Measurements from ENCODE around the gene ZNF737.
A peak's percentile ranks its signal among the peaks of the same experiment; 100 is the strongest.
"Not testable (repeated sequence)": the region's sequence is repeated elsewhere in the genome, so short reads cannot be mapped to it uniquely, and the experiment has no call there.

ZNF737 gene

GRCh38 chr19:20565321-20566018 is at the start of gene ZNF737:
Gene ZNF737, minus strand, starts transcription at chr19:20565781. Its CDS starts 141 bp downstream, at chr19:20565640.
- peak in 1 of 2 experiments; percentile 22 for DNase-seq

- DNase-seq: not testable (repeated sequence)
Measured at GRCh38 chr19:20614971-20615370, 49.4 kb upstream of the ZNF737 start.

GRCh38 chr19:20612711-20613316 is 47.2 kb upstream of the ZNF737 start:
- DNase-seq: no peak

- DNase-seq: no peak
Measured at GRCh38 chr19:20611866-20612265, 46.3 kb upstream of the ZNF737 start.

GRCh38 chr19:20607943-20608342 is 42.4 kb upstream of the ZNF737 start:
- no peak for DNase-seq

- no peak for DNase-seq
Measured at GRCh38 chr19:20558571-20558970, 7.0 kb downstream of the ZNF737 start.

- DNase-seq: no peak
Measured at GRCh38 chr19:20558011-20558410, 7.6 kb downstream of the ZNF737 start.

GRCh38 chr19:20544667-20545333 is 20.8 kb downstream of the ZNF737 start:
- not testable (repeated sequence) for DNase-seq

GRCh38 chr19:20530303-20530702 is 35.3 kb downstream of the ZNF737 start:
- not testable (repeated sequence) for DNase-seq

GRCh38 chr19:20513189-20513904 is 52.2 kb downstream of the ZNF737 start:
- DNase-seq: no peak

GRCh38 chr19:20503476-20503875 is 62.1 kb downstream of the ZNF737 start:
- no peak for DNase-seq

Measured in NCI-H1930 (cell line).